Neuronal stem cell (in vitro differentiated cells): ENCODE measurements around the gene DFFA.
"Not testable (repeated sequence)": the region's sequence is repeated elsewhere in the genome, so short reads cannot be mapped to it uniquely, and the experiment has no call there.

ENCODE experiments used
- DNase-seq: peaks from one replicate; pipeline ENCODE4 v3.0.0-alpha.2; 2013; ENCODE audit warnings: low spot score
- H2AFZ ChIP-seq: one replicate; pipeline ENCODE4 v1.6.1; 2013; ENCODE audit warnings: mild to moderate bottlenecking, low read length, inconsistent platforms
- H2AK5ac ChIP-seq: 2 replicates; pipeline ENCODE4 v1.6.1; 2013; ENCODE audit warnings: low read depth, mild to moderate bottlenecking, inconsistent platforms, low read length, moderate library complexity, mixed read lengths
- H2BK120ac ChIP-seq: 2 replicates; pipeline ENCODE4 v1.6.1; 2013; ENCODE audit warnings: low read depth, mild to moderate bottlenecking, inconsistent platforms, low read length, moderate library complexity, mixed read lengths
- H2BK12ac ChIP-seq: one replicate; pipeline ENCODE4 v1.6.1; 2013; ENCODE audit warnings: low read length, inconsistent platforms
- H2BK15ac ChIP-seq: 2 replicates; pipeline ENCODE4 v1.6.1; 2013; ENCODE audit warnings: mild to moderate bottlenecking, low read length, inconsistent platforms, mixed read lengths
- H2BK5ac ChIP-seq: one replicate; pipeline ENCODE4 v1.6.1; 2013; ENCODE audit warnings: inconsistent platforms, mild to moderate bottlenecking, low read length, moderate library complexity
- H3K14ac ChIP-seq: one replicate; pipeline ENCODE4 v1.6.1; 2013; ENCODE audit warnings: low read length, inconsistent platforms
- H3K18ac ChIP-seq: 2 replicates; pipeline ENCODE4 v1.6.1; 2013; ENCODE audit warnings: low read length, inconsistent platforms
- H3K23ac ChIP-seq: 2 replicates; pipeline ENCODE4 v1.6.1; 2013; ENCODE audit warnings: low read depth, mild to moderate bottlenecking, mixed read lengths, low read length, inconsistent platforms; ENCODE audit not compliant: poor library complexity
- H3K27ac ChIP-seq: replicated peaks from 3 replicates; pipeline ENCODE4 v1.5.1; 2013; ENCODE audit warnings: low read length, inconsistent platforms
- H3K27me3 ChIP-seq, 3 experiments: 2 replicates each; pipeline ENCODE4 v1.6.1; 2013; ENCODE audit warnings: low read length in 3 of 3, mild to moderate bottlenecking in 2 of 3, inconsistent platforms in 1 of 3, low read depth in 1 of 3, mixed read lengths in 1 of 3, moderate library complexity in 1 of 3; ENCODE audit not compliant: control insufficient read depth in 3 of 3, insufficient read depth in 3 of 3
- H3K36me3 ChIP-seq, 2 donors: replicated peaks in 1 of 2; 2 replicates each; pipeline ENCODE4 v1.6.1; 2013; ENCODE audit warnings: low read length in 2 of 2; ENCODE audit not compliant: control insufficient read depth in 2 of 2, insufficient read depth in 2 of 2
- H3K4ac ChIP-seq: 2 replicates; pipeline ENCODE4 v1.6.1; 2013; ENCODE audit warnings: inconsistent platforms, mild to moderate bottlenecking, low read length, moderate library complexity
- H3K4me1 ChIP-seq, 2 donors: 1 replicate in 1 of 2; 2 replicates in 1 of 2; pipeline ENCODE4 v1.6.1; 2013; ENCODE audit warnings: low read length in 2 of 2, low read depth in 1 of 2; ENCODE audit not compliant: control insufficient read depth in 2 of 2, insufficient read depth in 1 of 2
- H3K4me2 ChIP-seq: one replicate; pipeline ENCODE4 v1.6.1; 2013; ENCODE audit warnings: mild to moderate bottlenecking, low read length, inconsistent platforms; ENCODE audit not compliant: insufficient read depth, poor library complexity, severe bottlenecking
- H3K4me3 ChIP-seq, 2 donors: 2 replicates each; pipeline ENCODE4 v1.5.1; 2013; ENCODE audit warnings: low read length in 2 of 2, mild to moderate bottlenecking in 2 of 2, inconsistent platforms in 1 of 2, moderate library complexity in 1 of 2
- H3K79me1 ChIP-seq: one replicate; pipeline ENCODE4 v1.6.1; 2013; ENCODE audit warnings: low read depth, mild to moderate bottlenecking, inconsistent platforms, low read length, moderate library complexity
- H3K9ac ChIP-seq: one replicate; pipeline ENCODE4 v1.6.1; 2013; ENCODE audit warnings: mild to moderate bottlenecking, low read depth, low read length, inconsistent platforms; ENCODE audit not compliant: poor library complexity
- H3K9me3 ChIP-seq, 2 donors: replicated peaks in 1 of 2; 2 replicates each; pipeline versions ENCODE3 to v1.6.1; 2013; ENCODE audit warnings: low read length in 2 of 2, mild to moderate bottlenecking in 2 of 2, inconsistent platforms in 1 of 2, low read depth in 1 of 2, mixed read lengths in 1 of 2, moderate library complexity in 1 of 2; ENCODE audit not compliant: control insufficient read depth in 2 of 2, insufficient read depth in 1 of 2
- H4K8ac ChIP-seq: one replicate; pipeline ENCODE4 v1.6.1; 2013; ENCODE audit warnings: low read depth, mild to moderate bottlenecking, inconsistent platforms, low read length, moderate library complexity
- H4K91ac ChIP-seq: one replicate; pipeline ENCODE4 v1.6.1; 2013; ENCODE audit warnings: low read length, low read depth, mild to moderate bottlenecking, inconsistent platforms; ENCODE audit not compliant: poor library complexity
- WGBS, 2 donors: extraction: QIAGEN DNeasy Blood & Tissue Kit; methylation state at CpG; one replicate each; pipeline ENCODE4 v1.1.7; 2013; ENCODE audit warnings: missing lambda C conversion rate in 2 of 2, mixed read lengths in 1 of 2; ENCODE audit not compliant: insufficient read length in 2 of 2, insufficient replicate concordance in 1 of 2; ENCODE audit errors: extremely low coverage in 2 of 2; 5-methylcytosine and 5-hydroxymethylcytosine counted together

DFFA gene

GRCh38 chr1:10419351-10419750, 53.0 kb downstream of the DFFA start:
- Histone ChIP-seq H2BK12ac (no peak overlapping the region), H3K36me3 (peaks cover 50 to 87% of the 10 kb centered on the region in 2 donors), H3K9ac (no peak overlapping the region), H2AK5ac (no peak overlapping the region), H3K4me3 (no peak overlapping the region), H3K27ac (no peak overlapping the region), H3K4ac (no peak overlapping the region), H3K79me1 (no peaks in the 10 kb centered on the region), H3K27me3 (no peaks in the 10 kb centered on the region), H2BK15ac (no peak overlapping the region), H3K4me2 (no peak overlapping the region), H2BK120ac (no peak overlapping the region), H3K4me1 (no peaks in the 10 kb centered on the region), H3K23ac (no peak overlapping the region), H2BK5ac (no peak overlapping the region), H4K8ac (no peak overlapping the region), H4K91ac (no peak overlapping the region), H3K18ac (no peak overlapping the region), H3K14ac (no peak overlapping the region), H2AFZ (no peak overlapping the region), H3K9me3 (no peaks in the 10 kb centered on the region)
- no CpG with 5 or more reads among the region's 15 CpGs for WGBS, 2 donors
- DNase-seq = no peak

DNA sequence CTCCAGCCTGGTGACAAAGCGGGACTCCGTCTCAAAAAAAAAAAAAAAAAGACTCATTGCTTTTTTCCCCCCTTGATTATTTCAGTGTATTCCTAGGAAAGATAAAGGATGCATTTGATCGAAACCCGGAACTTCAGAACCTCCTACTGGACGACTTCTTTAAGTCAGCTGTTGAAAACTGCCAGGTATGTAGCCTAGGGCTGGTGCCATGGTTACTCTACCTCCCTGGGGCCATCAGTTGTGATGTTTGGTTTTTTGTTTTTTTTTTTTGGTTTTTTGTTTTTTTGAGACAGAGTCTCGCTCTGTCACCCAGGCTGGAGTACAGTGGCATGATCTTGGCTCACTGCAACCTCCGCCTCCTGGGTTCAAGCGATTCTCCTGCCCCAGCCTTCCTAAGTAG, 53.6 kb downstream of the DFFA start:
- H3K79me1 ChIP-seq, H3K18ac ChIP-seq, H2AK5ac ChIP-seq, H3K9ac ChIP-seq, H3K23ac ChIP-seq, H2BK120ac ChIP-seq, H3K27me3 ChIP-seq, H2BK5ac ChIP-seq, H4K91ac ChIP-seq, H3K27ac ChIP-seq, H3K4ac ChIP-seq, H4K8ac ChIP-seq, H2BK15ac ChIP-seq, H3K4me1 ChIP-seq, H2AFZ ChIP-seq, DNase-seq, H3K4me2 ChIP-seq, H3K14ac ChIP-seq, H2BK12ac ChIP-seq, H3K9me3 ChIP-seq, H3K4me3 ChIP-seq: not testable (repeated sequence)
- peaks cover 50 to 93% of the 10 kb centered on the region in 2 donors for H3K36me3 ChIP-seq
- no CpG with 5 or more reads among the region's 8 CpGs for WGBS, 2 donors

- not testable (repeated sequence) for DNase-seq, H2AFZ ChIP-seq, H3K9me3 ChIP-seq, H4K8ac ChIP-seq, H3K4me2 ChIP-seq, H2BK5ac ChIP-seq, H3K27ac ChIP-seq, H3K14ac ChIP-seq, H3K4ac ChIP-seq, H2BK120ac ChIP-seq, H3K9ac ChIP-seq, H2AK5ac ChIP-seq, H3K18ac ChIP-seq, H3K27me3 ChIP-seq, H2BK12ac ChIP-seq, H3K4me1 ChIP-seq, H3K23ac ChIP-seq, H3K79me1 ChIP-seq, H4K91ac ChIP-seq, H3K4me3 ChIP-seq, H2BK15ac ChIP-seq
- no CpG with 5 or more reads among the region's 1 CpG for WGBS, 2 donors
- peaks cover 59 to 97% of the 10 kb centered on the region in 2 donors for H3K36me3 ChIP-seq
Observed at GRCh38 chr1:10415967-10416366, 56.4 kb downstream of the DFFA start.

GRCh38 chr1:10415211-10415930, 57.0 kb downstream of the DFFA start:
- H3K9me3 ChIP-seq = no peaks in the 10 kb centered on the region
- no peak overlapping the region for H3K14ac ChIP-seq
- H2BK120ac ChIP-seq = no peak overlapping the region
- no peak overlapping the region for H4K8ac ChIP-seq
- no peak overlapping the region for H3K4me3 ChIP-seq
- no peak overlapping the region for H2AFZ ChIP-seq
- no peak overlapping the region for H2AK5ac ChIP-seq
- H2BK15ac ChIP-seq = no peak overlapping the region
- H3K4me1 ChIP-seq = no peaks in the 10 kb centered on the region
- no peak overlapping the region for H3K4me2 ChIP-seq
- H4K91ac ChIP-seq = no peak overlapping the region
- H3K27me3 ChIP-seq = no peaks in the 10 kb centered on the region
- peaks cover under 1% of the 10 kb centered on the region for H3K79me1 ChIP-seq
- H3K36me3 ChIP-seq = peaks cover 59 to 98% of the 10 kb centered on the region in 2 donors
- no peak overlapping the region for H3K9ac ChIP-seq
- no CpG with 5 or more reads among the region's 6 CpGs for WGBS, 2 donors
- no peak for DNase-seq
- no peak overlapping the region for H3K27ac ChIP-seq
- H3K18ac ChIP-seq = no peak overlapping the region
- H2BK12ac ChIP-seq = no peak overlapping the region
- H3K4ac ChIP-seq = no peak overlapping the region
- H2BK5ac ChIP-seq = no peak overlapping the region
- H3K23ac ChIP-seq = no peak overlapping the region
